Subcutaneous adipose tissue (tissue), 4 donors: ENCODE data around the gene HK1. TPM values are rescaled to one million over a fixed set of nuclear protein-coding genes. Genes with fewer than 3 reads are reported as not detected.

Experiments used
- total RNA-seq, 4 donors: library from RNA; depleted of rRNA; stranded (reverse); fragments of >200 nt; gene quantifications; one replicate each; pipeline ENCODE4 v1.1.0, GENCODE V29; 2016
- TF ChIP-seq, protein P1 (sequence below): fragments of 450-650 bp; IDR thresholded peaks from one replicate; pipeline ENCODE4 v1.5.1; 2016; ENCODE audit warnings: low read depth, mild to moderate bottlenecking, control low read depth, antibody characterized with exemption, moderate library complexity

The HK1 gene
- total RNA-seq, 4 donors from 2014 or later: 54.4 to 72.2 (median 57.8) TPM

DNA sequence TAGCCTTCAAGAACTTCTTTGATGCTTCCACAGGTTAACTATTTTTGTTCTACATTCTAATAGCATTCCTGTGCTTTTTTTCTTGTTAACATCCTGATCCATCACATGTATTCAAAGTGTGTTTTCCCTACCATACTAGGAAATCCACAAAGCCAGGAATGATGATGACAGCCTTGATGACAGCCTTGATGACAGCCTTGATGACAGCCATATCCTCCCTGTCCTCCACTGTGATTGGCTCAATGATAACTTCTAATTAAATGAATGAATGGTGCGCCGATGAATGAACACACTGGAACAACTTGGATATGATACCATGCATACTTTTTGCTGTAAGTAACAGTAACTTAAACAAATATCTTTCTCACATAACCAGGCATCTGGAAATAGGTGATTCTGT, 146.7 kb downstream of the HK1 start:
- TF ChIP-seq, protein P1, sequence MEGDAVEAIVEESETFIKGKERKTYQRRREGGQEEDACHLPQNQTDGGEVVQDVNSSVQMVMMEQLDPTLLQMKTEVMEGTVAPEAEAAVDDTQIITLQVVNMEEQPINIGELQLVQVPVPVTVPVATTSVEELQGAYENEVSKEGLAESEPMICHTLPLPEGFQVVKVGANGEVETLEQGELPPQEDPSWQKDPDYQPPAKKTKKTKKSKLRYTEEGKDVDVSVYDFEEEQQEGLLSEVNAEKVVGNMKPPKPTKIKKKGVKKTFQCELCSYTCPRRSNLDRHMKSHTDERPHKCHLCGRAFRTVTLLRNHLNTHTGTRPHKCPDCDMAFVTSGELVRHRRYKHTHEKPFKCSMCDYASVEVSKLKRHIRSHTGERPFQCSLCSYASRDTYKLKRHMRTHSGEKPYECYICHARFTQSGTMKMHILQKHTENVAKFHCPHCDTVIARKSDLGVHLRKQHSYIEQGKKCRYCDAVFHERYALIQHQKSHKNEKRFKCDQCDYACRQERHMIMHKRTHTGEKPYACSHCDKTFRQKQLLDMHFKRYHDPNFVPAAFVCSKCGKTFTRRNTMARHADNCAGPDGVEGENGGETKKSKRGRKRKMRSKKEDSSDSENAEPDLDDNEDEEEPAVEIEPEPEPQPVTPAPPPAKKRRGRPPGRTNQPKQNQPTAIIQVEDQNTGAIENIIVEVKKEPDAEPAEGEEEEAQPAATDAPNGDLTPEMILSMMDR: no peak

DNA sequence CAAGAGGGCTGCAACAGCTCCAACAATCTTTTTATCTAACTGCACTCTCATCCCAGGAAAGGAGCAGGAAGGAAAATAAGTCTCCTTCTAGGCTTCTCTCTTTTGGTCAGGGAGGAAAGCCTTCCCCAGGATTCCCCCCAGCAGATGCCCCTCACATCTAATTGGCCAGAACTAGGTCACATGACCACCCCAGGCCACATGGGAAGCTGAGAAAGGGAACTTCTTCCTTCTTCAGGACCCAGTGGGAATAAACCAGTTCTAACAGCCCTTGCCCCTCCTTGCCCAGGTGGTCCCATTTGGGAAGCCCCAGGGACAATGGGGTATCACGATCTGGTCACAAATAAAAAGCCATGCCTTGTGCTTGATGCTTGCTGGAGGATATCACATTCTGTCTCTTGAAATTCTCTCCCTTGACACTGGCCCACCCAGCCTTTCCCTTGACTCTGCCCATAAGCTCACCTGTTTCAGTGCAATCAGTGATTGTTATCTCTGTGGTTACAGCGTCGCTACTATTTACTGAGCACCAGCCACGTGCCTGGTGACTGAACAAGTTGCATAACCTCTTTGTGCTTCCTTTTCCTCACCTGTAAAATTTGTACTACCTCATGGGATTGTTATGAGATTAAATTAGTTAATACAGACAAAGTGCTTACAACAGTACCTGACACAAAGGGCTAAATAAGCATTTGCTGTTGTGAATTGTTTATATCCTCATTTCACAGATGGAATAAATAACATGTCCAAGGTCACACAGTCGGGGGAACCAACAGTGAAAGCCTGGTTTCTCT, 147.4 kb downstream of the HK1 start:
- TF ChIP-seq, protein P1: no peak

DNA sequence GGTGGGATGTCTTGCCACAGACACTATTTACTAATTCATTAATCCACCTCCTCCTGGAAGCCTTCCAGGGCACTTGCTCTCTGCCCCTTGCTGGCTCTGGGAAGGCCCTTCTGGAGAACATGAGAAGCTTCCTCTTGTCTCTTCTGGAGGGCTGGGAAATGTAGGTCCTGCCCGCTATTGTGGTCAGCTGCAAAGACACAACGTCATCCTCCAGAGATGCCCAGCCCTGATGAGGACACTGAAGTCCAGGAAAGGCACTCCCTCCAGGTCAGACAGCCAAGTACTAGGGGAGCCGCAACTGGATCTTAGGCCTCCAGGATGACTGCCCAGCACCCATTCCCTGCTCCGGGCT, 148.1 kb downstream of the HK1 start:
- TF ChIP-seq, protein P1: no peak

DNA sequence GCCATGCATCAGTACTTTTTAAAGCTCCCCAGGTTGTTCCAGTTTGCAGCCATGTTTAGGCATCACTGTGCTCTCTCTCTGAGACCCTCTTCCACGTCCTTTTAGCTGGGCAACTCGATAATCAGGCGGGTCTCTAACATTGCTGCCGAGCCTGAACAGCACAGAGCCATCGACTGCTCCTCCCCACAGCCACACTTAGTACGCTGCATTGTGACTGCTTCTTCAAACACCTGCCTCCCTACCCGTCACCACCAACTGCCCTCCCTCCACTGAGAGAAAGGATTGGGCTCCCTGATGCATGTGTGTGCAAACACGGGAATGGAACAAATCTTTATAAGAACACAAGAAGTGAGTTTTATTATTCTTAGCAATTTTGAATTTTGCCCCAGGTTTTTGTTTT, 149.9 kb downstream of the HK1 start:
- TF ChIP-seq, protein P1: no peak

DNA sequence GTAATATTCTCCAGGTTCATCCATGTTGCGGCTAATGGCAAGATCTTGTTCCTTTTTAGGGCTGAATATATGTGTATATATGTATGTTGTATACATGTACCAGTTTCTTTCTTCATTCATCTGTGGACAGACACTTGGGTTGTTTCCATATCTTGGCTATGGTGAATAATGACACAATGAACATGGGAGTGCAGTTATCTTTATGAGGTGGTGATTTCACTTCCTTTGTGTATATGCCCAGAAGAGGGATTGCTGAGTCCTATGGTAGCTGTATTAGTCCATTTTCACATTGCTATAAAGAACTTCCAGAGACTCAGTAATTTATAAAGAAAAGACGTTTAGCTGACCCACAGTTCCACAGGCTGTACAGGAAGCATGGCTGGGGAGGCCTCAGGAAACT, 155.9 kb downstream of the HK1 start:
- TF ChIP-seq, protein P1: no peak

DNA sequence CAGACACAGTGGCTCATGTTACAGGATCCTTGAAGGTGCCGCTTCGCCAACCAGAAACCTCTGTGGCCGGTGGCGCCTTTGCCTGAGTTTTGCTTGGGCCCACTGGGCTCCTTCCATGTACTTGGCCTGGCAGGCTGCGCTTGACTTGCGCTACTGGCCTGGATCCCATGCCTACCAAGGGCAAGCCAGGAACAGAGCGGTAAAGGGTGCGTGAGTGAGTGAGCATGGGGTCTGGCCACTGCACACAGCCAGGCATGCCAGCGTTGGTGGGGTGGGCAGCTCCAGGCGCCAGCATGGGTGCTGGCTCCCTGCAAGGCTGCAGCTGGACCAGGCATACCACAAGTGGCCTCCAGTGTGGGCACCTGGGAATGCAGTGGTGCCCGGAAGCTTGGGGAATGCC, 156.6 kb downstream of the HK1 start:
- TF ChIP-seq, protein P1: no peak

DNA sequence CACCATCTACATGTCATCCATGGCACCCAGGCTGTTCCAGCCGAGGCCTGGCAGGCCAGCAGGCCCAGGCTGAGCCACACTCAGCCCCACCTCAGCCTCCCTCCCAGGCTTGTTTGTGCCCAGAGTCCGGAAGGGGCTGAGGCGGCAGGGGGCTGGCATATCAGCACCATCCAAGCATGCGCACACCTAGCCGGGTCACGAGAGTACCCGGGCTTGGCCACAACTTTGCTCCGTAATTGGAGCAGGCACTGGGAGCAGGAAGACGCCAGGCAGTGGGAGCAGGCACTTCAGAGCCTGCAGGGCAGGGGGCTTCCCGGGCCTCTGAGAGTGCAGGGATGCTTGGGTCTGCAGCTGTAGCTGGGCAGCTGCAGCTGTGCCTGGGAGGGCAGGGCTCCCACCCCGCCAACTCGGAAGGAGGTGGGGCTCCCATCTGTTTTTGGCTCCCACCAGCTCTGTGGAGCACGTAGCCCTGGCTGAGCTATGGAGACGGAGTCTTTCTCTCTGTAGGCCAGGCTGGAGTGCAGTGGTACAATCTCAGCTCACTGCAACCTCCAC, 157.7 kb downstream of the HK1 start:
- TF ChIP-seq, protein P1: no peak
